Endothelial cell of umbilical vein (primary cell): ENCODE measurements around the gene TRIP13. TPM values are rescaled to one million over a fixed set of nuclear protein-coding genes. Genes with fewer than 3 reads are reported as not detected.

Source experiments
- BruUV-seq: library from RNA; stranded (reverse); fragments of 400-500 nt; replicated peaks from 2 replicates; lab custom pipeline; 2021; lab: Mats Ljungman, UMichigan
- CTCF ChIA-PET: fragments of 300-600, 350-600 bp; sonication (Branson Sonifier 250); formaldehyde crosslinking; loops from one replicate; lab custom pipeline; 2021; ENCODE audit warnings: antibody characterized with exemption, inconsistent platforms; lab: Charles Lee
- POLR2A ChIA-PET: fragments of 300-600, 350-600 bp; sonication (Branson Sonifier 250); formaldehyde crosslinking; loops from one replicate; lab custom pipeline; 2021; ENCODE audit warnings: antibody characterized with exemption, inconsistent platforms; lab: Charles Lee
- DNase-seq: peaks from one replicate; pipeline ENCODE4 v3.0.0-alpha.2; 2011; ENCODE audit warnings: low read depth, low spot score
- FAIRE-seq: peaks from 2 replicates; lab custom pipeline; 2011; peaks lifted over from hg19 to GRCh38; lab: Jason Lieb, UNC
- H2AFZ ChIP-seq: 2 replicates; pipeline ENCODE4 v1.6.0; 2012; ENCODE audit warnings: low read depth, low read length, control low read depth, inconsistent platforms
- H3K27ac ChIP-seq: 2 replicates; pipeline ENCODE4 v1.5.1; 2011; ENCODE audit warnings: low read depth, mild to moderate bottlenecking, control low read depth, low read length, moderate library complexity; ENCODE audit not compliant: insufficient read depth
- H3K27me3 ChIP-seq, 2 experiments: 2 replicates each; pipeline versions ENCODE4 v1.6.0 to v1.6.1; 2011; ENCODE audit warnings: low read length in 2 of 2, mixed read lengths in 1 of 2; ENCODE audit not compliant: control insufficient read depth in 2 of 2, insufficient read depth in 2 of 2
- H3K36me3 ChIP-seq, 2 experiments: 2 replicates in 1 of 2; 3 replicates in 1 of 2; pipeline ENCODE4 v1.5.1; 2011; ENCODE audit warnings: low read length in 2 of 2, mild to moderate bottlenecking in 1 of 2, moderate library complexity in 1 of 2; ENCODE audit not compliant: control insufficient read depth in 2 of 2, insufficient read depth in 2 of 2; ENCODE audit errors: extremely low read depth in 1 of 2
- H3K4me1 ChIP-seq: 3 replicates; pipeline ENCODE4 v1.5.1; 2011; ENCODE audit warnings: mild to moderate bottlenecking, low read length; ENCODE audit not compliant: control insufficient read depth, insufficient read depth; ENCODE audit errors: extremely low read depth
- H3K4me2 ChIP-seq: 2 replicates; pipeline ENCODE4 v1.6.1; 2011; ENCODE audit warnings: low read length, control low read depth, mixed read lengths; ENCODE audit not compliant: insufficient read depth
- H3K4me3 ChIP-seq, 3 experiments: fragments of 200-600 bp in 1 of 3; sonication (generic), shearing (Covaris generic) in 1 of 3; replicated peaks in 1 of 3; 2 replicates each; pipeline ENCODE4 v1.5.1; 2011 to 2016; ENCODE audit warnings: control low read depth in 3 of 3, low read length in 3 of 3, mild to moderate bottlenecking in 2 of 3, inconsistent platforms in 1 of 3, low read depth in 1 of 3, moderate library complexity in 1 of 3; ENCODE audit not compliant: insufficient read depth in 1 of 3
- H3K79me2 ChIP-seq: 2 replicates; pipeline ENCODE4 v1.6.0; 2012; ENCODE audit warnings: low read length, inconsistent platforms; ENCODE audit not compliant: control insufficient read depth, insufficient read depth
- H3K9ac ChIP-seq: replicated peaks from 2 replicates; pipeline ENCODE3; 2011; ENCODE audit warnings: low read length, control low read depth; ENCODE audit not compliant: insufficient read depth; ENCODE audit errors: extremely low read depth
- H3K9me1 ChIP-seq: replicated peaks from 3 replicates; pipeline ENCODE4 v1.6.0; 2011; ENCODE audit warnings: mild to moderate bottlenecking, low read length; ENCODE audit not compliant: control insufficient read depth, insufficient read depth; ENCODE audit errors: extremely low read depth
- H3K9me3 ChIP-seq: replicated peaks from 2 replicates; pipeline ENCODE4 v1.5.1; 2012; ENCODE audit warnings: low read length, inconsistent platforms; ENCODE audit not compliant: control insufficient read depth, insufficient read depth
- H4K20me1 ChIP-seq: replicated peaks from 2 replicates; pipeline ENCODE3; 2011; ENCODE audit warnings: mild to moderate bottlenecking, low read length; ENCODE audit not compliant: control insufficient read depth, insufficient read depth; ENCODE audit errors: extremely low read depth
- CTCF ChIP-seq, 2 donors: IDR thresholded peaks; 1 replicate in 1 of 2; 2 replicates in 1 of 2; pipeline ENCODE4 v1.5.1; 2011; ENCODE audit warnings: low read length in 2 of 2, mild to moderate bottlenecking in 2 of 2, moderate library complexity in 2 of 2, control low read depth in 1 of 2, inconsistent platforms in 1 of 2, low read depth in 1 of 2; ENCODE audit not compliant: insufficient read depth in 1 of 2; ENCODE audit errors: extremely low read depth in 1 of 2
- EZH2 ChIP-seq: IDR thresholded peaks from 2 replicates; pipeline ENCODE4 v1.6.1; 2012; ENCODE audit warnings: borderline replicate concordance, low read depth, mild to moderate bottlenecking, moderate library complexity, low read length, inconsistent platforms; ENCODE audit not compliant: severe bottlenecking
- FOS ChIP-seq: IDR thresholded peaks from 2 replicates; pipeline ENCODE4 v1.6.1; 2011; ENCODE audit warnings: mild to moderate bottlenecking, low read length, moderate library complexity, borderline replicate concordance; ENCODE audit not compliant: insufficient read depth
- GATA2 ChIP-seq: IDR thresholded peaks from 2 replicates; pipeline ENCODE4 v1.7.0; 2011; ENCODE audit warnings: low read depth, mild to moderate bottlenecking, moderate library complexity, mixed read lengths, low read length; ENCODE audit not compliant: insufficient read length, insufficient read depth
- JUN ChIP-seq: IDR thresholded peaks from 2 replicates; pipeline ENCODE4 v1.6.1; 2011; ENCODE audit warnings: borderline replicate concordance, low read depth; ENCODE audit not compliant: insufficient read length, insufficient read depth
- MAX ChIP-seq: IDR thresholded peaks from 2 replicates; pipeline ENCODE4 v1.6.1; 2011; ENCODE audit not compliant: insufficient read depth, insufficient read length
- MYC ChIP-seq: IDR thresholded peaks from one replicate; pipeline ENCODE4 v1.6.1; 2011; ENCODE audit warnings: mild to moderate bottlenecking, low read depth, low read length
- POLR2A ChIP-seq: IDR thresholded peaks from 2 replicates; pipeline ENCODE4 v1.6.1; 2012; ENCODE audit warnings: low read depth, mild to moderate bottlenecking, control low read depth, low read length
- POLR2AphosphoS5 ChIP-seq: IDR thresholded peaks from 2 replicates; pipeline ENCODE4 v1.6.1; 2012; ENCODE audit warnings: low read depth, mild to moderate bottlenecking, control low read depth, low read length, moderate library complexity; ENCODE audit not compliant: insufficient read depth
- dilution Hi-C: fragments of 300-500 bp; cut with MboI; formaldehyde crosslinking; loops from one replicate; pipeline ENCODE4 v1.15.0; 2019; ENCODE audit warnings: low sequenced_read_pairs; ENCODE audit not compliant: extremely low pct_ligation_motif_present
- intact Hi-C: fragments of 100-400 bp; cut with micrococcal nuclease; formaldehyde crosslinking; loops from one replicate; pipeline ENCODE4 v1.10.0; 2022
- polyA plus RNA-seq, 4 experiments: library from polyadenylated mRNA; depleted of rRNA in 3 of 4; stranded (reverse) in 3 of 4; unstranded in 1 of 4; fragments of >200 nt; gene quantifications; 2 replicates each; pipeline versions ENCODE4 v1.2.1 to v1.2.3, GENCODE V29; 2011 to 2012; ENCODE audit warnings: missing spikeins in 1 of 4
- total RNA-seq: library from RNA; stranded (reverse); gene quantifications from 2 replicates; pipeline ENCODE4 v1.2.3, GENCODE V29; 2021

TRIP13 gene
- total and polyA plus RNA-seq, 2 donors (not counting 3 experiments of a cell fraction or from before 2014, with no cell fraction given) = 17.4 to 39.0 TPM

DNA sequence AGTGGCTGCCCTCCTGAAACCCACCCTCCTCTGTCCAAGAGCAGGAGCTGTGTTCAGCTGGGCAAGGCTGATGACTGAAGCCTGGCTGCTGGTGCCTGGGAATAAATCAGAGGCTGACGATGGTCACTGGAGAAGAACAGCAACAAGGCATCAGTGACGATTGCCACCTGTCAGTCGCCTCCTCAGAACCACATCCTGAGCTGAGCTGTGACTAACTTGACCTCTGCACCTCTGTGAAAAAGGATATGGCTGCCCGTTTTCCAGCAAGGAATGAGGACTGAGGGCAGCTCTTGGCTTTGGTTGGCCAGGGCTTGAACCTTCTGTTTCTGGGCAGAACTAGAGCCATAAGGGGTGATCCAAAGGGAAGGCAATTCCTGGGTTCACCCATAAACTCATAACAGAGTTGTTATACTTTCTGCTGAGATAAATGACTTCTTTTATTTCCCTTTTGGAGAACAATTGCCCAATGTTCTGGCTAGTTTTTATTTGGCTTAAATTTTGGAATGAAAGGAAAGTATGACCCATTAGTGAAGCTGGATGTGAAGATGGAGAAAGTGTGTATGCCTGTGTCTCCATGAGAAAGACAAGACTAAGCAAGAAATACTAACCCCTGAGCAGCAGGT, 40.1 kb downstream of the TRIP13 start:
- H3K9me3 ChIP-seq = no peaks in the 10 kb centered on the region
- DNase-seq = no peak
- H3K4me1 ChIP-seq = no peaks in the 10 kb centered on the region
- no peaks in the 10 kb centered on the region for H3K36me3 ChIP-seq
- H3K9me1 ChIP-seq = no peaks in the 10 kb centered on the region
- no TSS peak for BruUV-seq
- no peaks in the 10 kb centered on the region for H3K79me2 ChIP-seq
- peak; percentile 55 for FAIRE-seq
- no peak for TF ChIP-seq EZH2
- TF ChIP-seq GATA2 = no peak
- no peak for TF ChIP-seq MAX
- TF ChIP-seq JUN = no peak
- TF ChIP-seq FOS = no peak
- no peak for TF ChIP-seq POLR2AphosphoS5
- TF ChIP-seq POLR2A = no peak
- no peak for TF ChIP-seq MYC
- no peak for TF ChIP-seq CTCF (IDR thresholded peaks at IDR 0.05; ENCODE audit: extremely low read depth in 1 of 2, insufficient read depth in 1 of 2, low read depth in 1 of 2, low read length in 2 of 2)
- H3K4me2 ChIP-seq = no peak overlapping the region
- no peak overlapping the region for H3K4me3 ChIP-seq
- intact Hi-C loops = no loop called here
- H3K27me3 ChIP-seq = no peaks in the 10 kb centered on the region
- dilution Hi-C loops = no loop called here
- POLR2A ChIA-PET = no interaction called here
- no peaks in the 10 kb centered on the region for H4K20me1 ChIP-seq
- no peak overlapping the region for H2AFZ ChIP-seq
- CTCF ChIA-PET = interaction anchor here (0.8 to 2.5 kb wide), 6 partner anchors 9 to 242 kb away, joined by 3 to 23 read pairs (median 5); no protein-coding TSS in a partner anchor
- H3K27ac ChIP-seq = no peak overlapping the region
- H3K9ac ChIP-seq = no peak overlapping the region
